SHP77 treated with DMSO at 0.1 percent for 48 hours (cell line): ENCODE data around the gene CTNNA3.
"Not testable (repeated sequence)": the region's sequence is repeated elsewhere in the genome, so short reads cannot be mapped to it uniquely, and the experiment has no call there.

Experiments
- DNase-seq: peaks from one replicate; lab custom pipeline; 2025; lab: John Stamatoyannopoulos, UW

Gene CTNNA3

GRCh38 chr10:67246066-67246555 is 449.9 kb downstream of the CTNNA3 start:
- no peak for DNase-seq

- DNase-seq: no peak
These were observed 453.5 kb downstream of the CTNNA3 start for GRCh38 chr10:67242528-67242927.

GRCh38 chr10:67241451-67241850 is 454.5 kb downstream of the CTNNA3 start:
- DNase-seq: no peak

DNA sequence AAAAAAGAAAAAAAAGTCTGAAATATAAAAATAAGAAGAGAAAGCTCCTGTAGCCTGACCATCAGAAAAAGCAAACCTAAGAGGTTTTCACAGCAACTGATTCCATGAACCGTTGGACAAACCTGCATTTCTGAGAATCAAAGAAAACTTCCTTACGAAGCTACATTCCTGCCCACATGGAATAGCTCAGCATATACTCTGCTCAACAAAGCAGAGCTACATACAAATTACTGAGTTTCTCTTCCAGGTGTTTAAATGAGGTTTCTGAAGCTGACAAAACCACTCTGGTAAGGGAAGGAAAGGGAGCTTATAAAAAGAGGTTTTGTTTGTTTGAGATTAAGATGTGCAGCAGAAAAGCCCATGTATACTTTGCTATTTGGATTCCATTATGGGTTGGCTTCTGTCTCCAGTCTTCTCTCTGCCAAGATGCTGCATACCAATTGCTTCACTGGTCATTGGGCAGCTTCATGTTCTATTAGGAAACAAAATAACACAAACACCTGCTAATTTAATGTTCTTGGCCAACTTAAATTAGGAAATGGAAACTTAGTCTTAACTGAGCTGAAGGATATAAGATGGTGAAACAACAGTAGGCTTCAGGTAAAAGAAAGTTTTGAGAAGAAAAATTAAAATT is 456.0 kb downstream of the CTNNA3 start:
- no peak for DNase-seq

- DNase-seq: not testable (repeated sequence)
These were observed 465.1 kb downstream of the CTNNA3 start for GRCh38 chr10:67230680-67231500.

- no peak for DNase-seq
These were observed 470.8 kb downstream of the CTNNA3 start for GRCh38 chr10:67225226-67225625.

GRCh38 chr10:67224553-67224952 is 471.4 kb downstream of the CTNNA3 start:
- no peak for DNase-seq

- DNase-seq: no peak
These were observed 473.1 kb downstream of the CTNNA3 start for GRCh38 chr10:67222934-67223333.

DNA sequence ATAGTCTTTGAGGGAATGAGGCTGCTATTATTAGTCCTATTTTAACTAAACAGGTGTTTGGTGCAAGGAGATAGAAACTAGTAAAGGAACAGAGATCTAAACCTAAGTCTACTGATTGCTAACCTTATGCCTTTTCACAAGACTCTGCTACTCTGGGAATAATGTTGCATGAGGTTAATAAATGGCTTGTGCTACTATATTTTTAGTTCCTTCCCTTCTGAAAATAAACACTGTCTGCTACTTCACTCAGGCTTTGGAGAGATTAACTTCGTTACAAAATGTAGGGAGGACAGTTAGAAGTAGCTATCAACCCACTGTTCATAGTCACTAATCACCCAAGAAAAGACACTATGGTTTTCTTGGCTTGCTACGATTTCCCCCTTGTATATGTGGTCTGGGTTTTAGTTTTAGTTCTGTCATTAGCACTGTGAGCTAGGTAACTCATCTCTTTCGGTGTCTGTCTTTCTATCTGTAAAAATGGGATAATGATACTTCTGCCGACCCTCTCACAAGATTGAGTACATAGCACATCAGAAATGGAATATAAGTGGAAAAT is 474.0 kb downstream of the CTNNA3 start:
- no peak for DNase-seq

- DNase-seq: no peak
These were observed 484.3 kb downstream of the CTNNA3 start for GRCh38 chr10:67211680-67212079.

DNA sequence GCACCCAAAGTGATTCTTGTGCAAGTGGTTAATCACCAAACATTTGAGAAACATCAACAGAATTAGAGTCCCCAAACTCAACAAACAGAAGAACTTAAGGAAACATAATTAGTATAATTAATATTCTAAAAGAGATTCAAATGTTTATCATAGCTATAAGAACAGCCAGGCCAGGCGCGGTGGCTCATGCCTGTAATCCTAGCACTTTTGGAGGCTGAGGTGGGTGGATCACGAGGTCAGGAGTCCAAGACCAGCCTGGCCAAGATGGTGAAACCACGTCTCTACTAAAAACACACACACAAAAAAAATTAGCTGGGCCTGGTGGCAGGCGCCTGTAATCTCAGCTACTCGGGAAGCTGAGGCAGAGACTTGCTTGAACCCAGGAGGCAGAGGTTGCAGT is 488.1 kb downstream of the CTNNA3 start:
- not testable (repeated sequence) for DNase-seq

GRCh38 chr10:67200913-67201564 is 495.0 kb downstream of the CTNNA3 start:
- DNase-seq: no peak

DNA sequence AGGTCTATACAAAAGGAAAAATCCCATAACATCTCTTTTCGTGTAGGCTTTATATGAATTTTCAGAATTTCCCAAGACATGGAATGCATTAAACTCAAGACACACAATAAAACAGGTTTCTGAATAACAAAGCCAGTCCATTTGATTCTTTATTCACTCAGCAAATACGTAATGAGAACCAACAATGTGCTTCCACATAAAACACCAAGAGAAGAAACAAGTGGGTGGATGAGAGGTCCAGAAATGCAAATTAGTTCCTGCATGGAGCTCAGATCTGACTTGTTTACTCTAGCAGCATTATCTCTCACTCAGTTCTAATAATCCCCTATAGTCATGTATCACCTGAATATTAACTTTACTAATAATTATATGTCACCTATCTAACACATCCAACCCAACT is 520.6 kb downstream of the CTNNA3 start:
- DNase-seq: no peak

- no peak for DNase-seq
These were observed 522.2 kb downstream of the CTNNA3 start for GRCh38 chr10:67173787-67174186.

DNA sequence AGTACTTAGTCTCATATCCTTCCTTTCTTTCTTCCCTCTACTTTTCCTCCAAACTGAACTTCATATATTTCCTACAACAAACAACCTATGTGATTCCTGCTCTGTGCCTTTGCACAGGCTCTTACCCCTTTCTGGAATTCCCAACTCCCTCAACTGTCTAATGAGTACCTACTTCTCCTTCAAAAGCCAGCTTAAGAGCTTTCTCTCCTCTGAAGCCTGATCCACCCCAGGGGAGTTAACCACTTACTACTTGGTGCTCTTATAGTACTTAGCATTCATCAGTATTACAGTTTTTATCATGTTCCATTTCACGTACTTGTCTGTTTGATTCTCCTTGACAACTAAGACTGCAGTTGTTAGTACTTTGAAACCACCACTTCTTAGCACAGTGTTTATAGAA is 524.0 kb downstream of the CTNNA3 start:
- DNase-seq: no peak

DNA sequence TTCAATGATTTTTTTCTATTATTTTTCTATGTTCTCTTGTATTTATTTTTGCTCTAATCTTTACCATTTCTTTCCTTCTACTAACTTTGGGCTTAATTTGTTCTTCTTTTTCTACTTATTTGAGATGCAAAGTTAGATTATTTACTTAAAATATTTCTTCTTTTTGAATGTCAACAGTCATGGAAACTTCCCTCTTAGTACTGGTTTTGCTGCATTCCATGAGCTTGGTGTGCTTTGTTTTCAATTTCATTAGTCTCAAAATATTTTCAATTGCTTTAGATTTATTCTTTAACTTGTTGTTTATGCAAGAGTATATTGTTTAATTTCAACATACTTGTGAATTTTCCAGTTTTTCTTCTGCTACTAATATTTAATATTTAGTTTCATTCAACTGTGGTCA is 539.8 kb downstream of the CTNNA3 start:
- no peak for DNase-seq

- no peak for DNase-seq
These were observed 544.5 kb downstream of the CTNNA3 start for GRCh38 chr10:67151471-67151870.

DNA sequence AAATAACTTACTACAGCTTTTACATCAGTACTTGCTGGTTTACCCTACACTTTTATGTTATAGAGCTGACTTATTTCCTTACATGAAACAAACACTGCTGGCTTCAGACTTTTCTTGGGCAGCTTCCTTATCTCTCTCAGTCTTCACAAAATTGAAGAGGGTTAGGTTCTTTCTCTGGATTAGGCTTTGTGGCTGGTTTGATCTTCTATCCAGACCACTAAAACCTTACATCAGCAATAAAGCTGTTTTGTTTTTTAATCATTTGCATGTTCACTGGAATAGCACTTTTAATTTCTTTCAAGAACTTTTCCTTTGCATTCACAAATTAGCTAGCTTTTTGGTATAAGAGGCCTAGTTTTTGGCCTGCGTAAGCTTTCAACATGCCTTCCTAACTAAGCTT is 551.5 kb downstream of the CTNNA3 start:
- DNase-seq: no peak

- DNase-seq: no peak
These were observed 554.7 kb downstream of the CTNNA3 start for GRCh38 chr10:67141300-67141699.

DNA sequence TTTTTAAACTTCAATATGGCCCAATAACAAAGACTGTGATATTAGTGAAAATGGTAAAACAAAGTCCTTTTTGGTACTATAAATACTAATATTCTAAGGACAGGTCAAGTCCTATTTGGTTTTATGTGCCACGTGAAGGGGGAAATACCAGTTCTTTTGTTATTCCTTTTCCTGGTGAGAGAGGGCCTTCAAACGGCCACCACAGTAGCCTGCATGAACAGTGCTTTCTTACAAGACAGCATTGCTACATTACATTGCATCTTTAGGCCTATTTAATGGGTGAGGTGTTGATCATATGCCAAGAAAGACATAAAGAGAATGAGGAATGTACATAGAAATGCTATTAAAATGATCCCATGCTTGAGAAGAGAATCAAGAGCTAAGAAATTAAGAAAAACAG is 555.4 kb downstream of the CTNNA3 start:
- no peak for DNase-seq

DNA sequence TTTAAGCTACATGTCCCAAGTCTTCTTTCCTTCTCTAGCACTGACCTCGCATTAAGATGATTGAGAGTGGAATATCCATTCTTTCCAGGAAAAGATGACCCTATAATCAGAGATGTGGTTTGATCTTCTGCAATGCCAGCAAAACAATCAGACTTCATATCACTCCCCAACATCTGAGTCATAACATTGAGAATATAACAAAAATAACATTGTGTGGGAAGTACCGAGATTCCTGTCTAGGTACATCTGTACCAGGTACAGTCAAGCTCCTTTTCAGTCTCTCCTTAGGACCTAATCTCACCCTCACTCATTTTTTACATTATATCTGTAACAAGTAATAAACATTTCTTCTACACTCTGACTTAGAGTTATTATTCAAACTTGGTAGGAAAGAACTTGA is 568.6 kb downstream of the CTNNA3 start:
- no peak for DNase-seq

- DNase-seq: no peak
These were observed 576.3 kb downstream of the CTNNA3 start for GRCh38 chr10:67119651-67120050.

DNA sequence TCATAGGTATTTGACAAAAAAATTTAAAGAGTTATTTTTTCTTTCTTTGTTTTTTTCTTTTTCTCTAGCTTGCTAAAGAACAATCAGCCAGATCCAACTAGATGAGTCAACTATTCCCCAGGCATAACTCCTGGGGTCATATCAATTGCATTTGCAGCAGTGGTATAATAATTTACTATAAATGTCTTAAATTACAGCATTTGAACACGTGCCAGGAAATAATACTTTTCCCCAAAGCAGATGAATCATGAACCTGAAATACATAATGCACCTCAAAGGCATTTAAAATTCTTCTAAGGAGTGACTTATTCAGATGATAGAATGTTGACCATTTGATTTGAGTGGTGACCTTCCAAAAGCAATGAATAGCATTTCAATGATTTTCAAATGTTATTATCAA is 580.0 kb downstream of the CTNNA3 start:
- DNase-seq: no peak
